ENCODE data around the gene PAOX. TPM values are rescaled to one million over a fixed set of nuclear protein-coding genes. Genes with fewer than 3 reads are reported as not detected.

PAOX gene
- total and polyA plus RNA-seq, 2 donors (not counting 1 experiment from before 2014, with no cell fraction given): 2.4 to 9.2 TPM

DNA sequence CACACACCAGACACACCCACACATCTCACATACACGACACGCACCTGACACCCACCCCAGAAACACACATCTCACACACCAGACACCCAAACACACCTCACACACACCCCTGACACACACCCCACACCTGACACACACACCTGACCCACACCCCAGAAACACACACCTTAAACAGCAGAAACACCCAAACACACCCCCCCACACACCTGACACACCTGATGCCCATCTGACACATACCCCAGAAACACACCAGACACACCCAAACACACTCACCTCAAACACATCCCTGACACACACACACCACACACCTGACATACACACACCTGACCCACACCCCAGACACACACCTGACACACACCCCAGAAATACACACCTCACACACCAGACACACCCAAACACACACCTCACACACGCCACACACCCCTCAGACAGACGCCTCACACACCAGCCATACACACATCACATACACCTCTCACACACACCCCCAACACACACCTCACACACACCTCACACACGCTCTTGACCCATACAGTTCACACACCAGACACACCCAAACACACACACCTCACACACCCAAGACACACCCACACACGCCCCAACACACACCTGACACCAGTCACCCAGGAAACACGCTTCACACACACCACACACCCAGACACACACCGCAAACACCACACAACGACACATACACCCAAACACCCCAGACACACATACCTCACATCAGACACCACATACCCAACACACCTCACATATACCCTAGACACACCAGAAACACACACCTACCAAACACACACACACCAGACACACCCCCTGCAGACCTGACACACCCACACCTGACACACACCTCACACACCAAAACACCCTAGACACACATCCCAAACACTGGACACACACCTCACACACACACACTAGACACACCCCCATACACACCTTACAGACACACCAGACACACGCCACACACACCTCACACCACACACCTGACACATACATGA, 40.7 kb upstream of the PAOX start:
- Histone ChIP-seq H3K4me1 (ENCODE audit: control insufficient read depth, extremely low read depth, insufficient read depth, low read length) (no peaks in the 10 kb centered on the region), H3K36me3 (ENCODE audit: control insufficient read depth, insufficient read depth, low read length) (no peaks in the 10 kb centered on the region), H3K9ac (ENCODE audit: insufficient read depth, low read length) (no peak overlapping the region), H3K27me3 (ENCODE audit: control insufficient read depth, insufficient read depth, low read length) (peaks cover 25% of the 10 kb centered on the region), H3K4me2 (ENCODE audit: extremely low read depth, insufficient read depth, low read length) (no peak overlapping the region), H4K20me1 (ENCODE audit: control insufficient read depth, extremely low read depth, insufficient read depth, low read length) (no peaks in the 10 kb centered on the region), H3K79me2 (ENCODE audit: control insufficient read depth, insufficient read depth, low read length) (no peaks in the 10 kb centered on the region), H3K9me3 (ENCODE audit: control insufficient read depth, insufficient read depth, low read depth, low read length) (no peaks in the 10 kb centered on the region), H3K4me3 (replicated peaks in 1 of 4; ENCODE audit: control extremely low read depth in 1 of 4, insufficient read depth in 1 of 4, low read depth in 3 of 4, low read length in 4 of 4) (no peak overlapping the region), H2AFZ (ENCODE audit: low read length) (no peak overlapping the region), H3K27ac (ENCODE audit: insufficient read depth, low read length) (no peak overlapping the region)
- DNase-seq (ENCODE audit: low read depth in 2 of 2): no peak
- TF ChIP-seq, protein P1, sequence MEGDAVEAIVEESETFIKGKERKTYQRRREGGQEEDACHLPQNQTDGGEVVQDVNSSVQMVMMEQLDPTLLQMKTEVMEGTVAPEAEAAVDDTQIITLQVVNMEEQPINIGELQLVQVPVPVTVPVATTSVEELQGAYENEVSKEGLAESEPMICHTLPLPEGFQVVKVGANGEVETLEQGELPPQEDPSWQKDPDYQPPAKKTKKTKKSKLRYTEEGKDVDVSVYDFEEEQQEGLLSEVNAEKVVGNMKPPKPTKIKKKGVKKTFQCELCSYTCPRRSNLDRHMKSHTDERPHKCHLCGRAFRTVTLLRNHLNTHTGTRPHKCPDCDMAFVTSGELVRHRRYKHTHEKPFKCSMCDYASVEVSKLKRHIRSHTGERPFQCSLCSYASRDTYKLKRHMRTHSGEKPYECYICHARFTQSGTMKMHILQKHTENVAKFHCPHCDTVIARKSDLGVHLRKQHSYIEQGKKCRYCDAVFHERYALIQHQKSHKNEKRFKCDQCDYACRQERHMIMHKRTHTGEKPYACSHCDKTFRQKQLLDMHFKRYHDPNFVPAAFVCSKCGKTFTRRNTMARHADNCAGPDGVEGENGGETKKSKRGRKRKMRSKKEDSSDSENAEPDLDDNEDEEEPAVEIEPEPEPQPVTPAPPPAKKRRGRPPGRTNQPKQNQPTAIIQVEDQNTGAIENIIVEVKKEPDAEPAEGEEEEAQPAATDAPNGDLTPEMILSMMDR (conservative IDR thresholded peaks at IDR 0.05 in 1 of 2, IDR thresholded peaks at IDR 0.05 in 1 of 2; ENCODE audit: low read depth in 1 of 2, low read length in 2 of 2): no peak
- TF ChIP-seq EZH2 (IDR thresholded peaks at IDR 0.05; ENCODE audit: low read length, missing control alignments): no peak

DNA sequence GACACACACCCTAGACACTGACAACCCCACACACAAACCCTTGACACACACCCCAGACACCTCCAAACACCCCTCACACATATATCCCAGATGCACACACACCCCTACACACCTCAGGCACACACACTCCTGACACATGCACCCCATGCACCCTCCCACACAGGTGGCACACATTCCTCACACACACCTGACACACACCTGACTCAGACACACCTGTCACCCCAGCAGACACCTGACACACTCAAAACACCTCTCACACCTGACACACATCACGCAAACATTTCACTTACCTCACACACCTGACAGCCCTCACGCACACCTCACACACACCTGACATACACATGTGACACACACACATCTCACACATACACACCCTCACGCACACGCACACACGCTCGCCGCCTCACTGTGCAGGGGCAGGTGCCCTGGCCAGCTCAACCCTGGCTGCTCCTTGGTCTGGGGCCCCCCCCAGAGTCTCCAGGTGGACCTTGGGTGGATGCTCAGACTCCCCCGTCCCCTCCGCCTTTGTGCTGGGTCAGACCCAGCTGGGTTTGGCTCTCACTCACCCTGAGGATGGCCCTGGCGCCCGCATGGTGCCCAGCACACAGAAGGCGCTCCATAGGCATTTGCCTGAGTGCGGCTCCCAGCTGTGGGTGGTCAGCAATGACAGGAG, 39.2 kb upstream of the PAOX start:
- no peaks in the 10 kb centered on the region for H3K36me3 ChIP-seq (ENCODE audit: control insufficient read depth, insufficient read depth, low read length)
- H3K4me1 ChIP-seq (ENCODE audit: control insufficient read depth, extremely low read depth, insufficient read depth, low read length): no peaks in the 10 kb centered on the region
- no peaks in the 10 kb centered on the region for H3K9me3 ChIP-seq (ENCODE audit: control insufficient read depth, insufficient read depth, low read depth, low read length)
- peaks cover 20% of the 10 kb centered on the region for H3K27me3 ChIP-seq (ENCODE audit: control insufficient read depth, insufficient read depth, low read length)
- no peak for DNase-seq (ENCODE audit: low read depth in 2 of 2)
- no peaks in the 10 kb centered on the region for H3K79me2 ChIP-seq (ENCODE audit: control insufficient read depth, insufficient read depth, low read length)
- TF ChIP-seq EZH2 (IDR thresholded peaks at IDR 0.05; ENCODE audit: low read length, missing control alignments): no peak
- TF ChIP-seq, protein P1 (conservative IDR thresholded peaks at IDR 0.05 in 1 of 2, IDR thresholded peaks at IDR 0.05 in 1 of 2; ENCODE audit: low read depth in 1 of 2, low read length in 2 of 2): no peak
- H3K9ac ChIP-seq (ENCODE audit: insufficient read depth, low read length): no peak overlapping the region
- H3K4me3 ChIP-seq (replicated peaks in 1 of 4; ENCODE audit: control extremely low read depth in 1 of 4, insufficient read depth in 1 of 4, low read depth in 3 of 4, low read length in 4 of 4): no peak overlapping the region
- no peak overlapping the region for H2AFZ ChIP-seq (ENCODE audit: low read length)
- no peak overlapping the region for H3K4me2 ChIP-seq (ENCODE audit: extremely low read depth, insufficient read depth, low read length)
- no peak overlapping the region for H3K27ac ChIP-seq (ENCODE audit: insufficient read depth, low read length)
- no peaks in the 10 kb centered on the region for H4K20me1 ChIP-seq (ENCODE audit: control insufficient read depth, extremely low read depth, insufficient read depth, low read length)

DNA sequence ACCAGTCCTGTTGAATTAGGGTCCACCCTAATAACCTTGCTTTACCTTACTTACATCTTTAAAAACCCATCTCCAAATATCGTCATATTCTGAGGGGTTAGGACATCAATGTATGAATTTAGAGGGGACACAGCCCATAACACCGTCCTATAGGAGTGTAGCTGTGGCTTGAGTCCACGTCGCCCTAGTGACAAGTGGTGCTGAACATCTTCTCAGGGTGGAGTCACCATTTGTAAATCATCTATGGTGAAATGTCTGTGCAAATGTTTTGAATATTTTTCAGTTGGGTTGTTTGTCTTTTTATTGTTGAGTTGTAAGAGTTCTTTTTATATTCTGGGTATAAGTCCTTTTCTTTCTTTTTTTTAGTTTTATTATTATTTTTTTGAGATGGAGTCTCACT, 37.1 kb upstream of the PAOX start:
- Histone ChIP-seq H3K79me2 (ENCODE audit: control insufficient read depth, insufficient read depth, low read length) (no peaks in the 10 kb centered on the region), H4K20me1 (ENCODE audit: control insufficient read depth, extremely low read depth, insufficient read depth, low read length) (no peaks in the 10 kb centered on the region), H3K27me3 (ENCODE audit: control insufficient read depth, insufficient read depth, low read length) (peaks cover under 1% of the 10 kb centered on the region), H3K9me3 (ENCODE audit: control insufficient read depth, insufficient read depth, low read depth, low read length) (no peaks in the 10 kb centered on the region), H2AFZ (ENCODE audit: low read length) (no peak overlapping the region), H3K9ac (ENCODE audit: insufficient read depth, low read length) (no peak overlapping the region), H3K4me2 (ENCODE audit: extremely low read depth, insufficient read depth, low read length) (no peak overlapping the region), H3K4me3 (replicated peaks in 1 of 4; ENCODE audit: control extremely low read depth in 1 of 4, insufficient read depth in 1 of 4, low read depth in 3 of 4, low read length in 4 of 4) (no peak overlapping the region), H3K36me3 (ENCODE audit: control insufficient read depth, insufficient read depth, low read length) (no peaks in the 10 kb centered on the region), H3K27ac (ENCODE audit: insufficient read depth, low read length) (no peak overlapping the region), H3K4me1 (ENCODE audit: control insufficient read depth, extremely low read depth, insufficient read depth, low read length) (no peaks in the 10 kb centered on the region)
- TF ChIP-seq EZH2 (IDR thresholded peaks at IDR 0.05; ENCODE audit: low read length, missing control alignments): no peak
- TF ChIP-seq, protein P1 (conservative IDR thresholded peaks at IDR 0.05 in 1 of 2, IDR thresholded peaks at IDR 0.05 in 1 of 2; ENCODE audit: low read depth in 1 of 2, low read length in 2 of 2): no peak
- no peak for DNase-seq (ENCODE audit: low read depth in 2 of 2)
